OCI-LY7 (cell line): Measurements from ENCODE around the gene CCDC70. TPM values are rescaled to one million over a fixed set of nuclear protein-coding genes. Genes with fewer than 3 reads are reported as not detected.
A peak's percentile ranks its signal among the peaks of the same experiment; 100 is the strongest.
"Not testable (repeated sequence)": the region's sequence is repeated elsewhere in the genome, so short reads cannot be mapped to it uniquely, and the experiment has no call there.

ENCODE experiments used
- BruUV-seq: library from RNA; stranded (reverse); fragments of 400-500 nt; replicated peaks from 2 replicates; lab custom pipeline; 2021; lab: Mats Ljungman, UMichigan
- CTCF ChIA-PET: fragments of 300-600 bp; sonication (Branson Sonifier 250); formaldehyde crosslinking; loops from one replicate; lab custom pipeline; 2022; ENCODE audit warnings: antibody characterized with exemption; ENCODE audit not compliant: unreplicated experiment; lab: Charles Lee
- POLR2A ChIA-PET: fragments of 300-600 bp; sonication (Branson Sonifier 250); formaldehyde crosslinking; loops from one replicate; lab custom pipeline; 2022; ENCODE audit warnings: antibody characterized with exemption; lab: Charles Lee
- DNase-seq: peaks from one replicate; pipeline ENCODE4 v3.0.0-alpha.2; 2015; ENCODE audit warnings: low spot score
- H2AFZ ChIP-seq: fragments of 200-600 bp; sonication (generic), shearing (Covaris generic); 2 replicates; pipeline ENCODE4 v1.6.1; 2014; ENCODE audit warnings: mild to moderate bottlenecking, antibody characterized with exemption, low read length, moderate library complexity
- H3K27ac ChIP-seq: fragments of 200-600 bp; sonication (generic); 2 replicates; pipeline ENCODE4 v1.5.1; 2014; ENCODE audit warnings: mixed run types, low read depth, mild to moderate bottlenecking, moderate library complexity, low read length, inconsistent platforms; ENCODE audit not compliant: poor library complexity, severe bottlenecking
- H3K36me3 ChIP-seq: fragments of 200-600 bp; sonication (generic); 2 replicates; pipeline ENCODE4 v1.6.1; 2014; ENCODE audit warnings: mild to moderate bottlenecking, antibody characterized with exemption, low read length, moderate library complexity, mixed read lengths; ENCODE audit not compliant: insufficient read depth
- H3K4me1 ChIP-seq: fragments of 200-600 bp; sonication (generic); 2 replicates; pipeline ENCODE4 v1.5.1; 2014; ENCODE audit warnings: mild to moderate bottlenecking, low read length; ENCODE audit not compliant: insufficient read depth, poor library complexity, severe bottlenecking
- H3K4me2 ChIP-seq: fragments of 200-600 bp; sonication (generic); 2 replicates; pipeline ENCODE4 v1.6.1; 2014; ENCODE audit warnings: mild to moderate bottlenecking, low read length
- H3K4me3 ChIP-seq: fragments of 200-600 bp; sonication (generic); 2 replicates; pipeline ENCODE4 v1.5.1; 2014; ENCODE audit warnings: mild to moderate bottlenecking, low read depth, low read length; ENCODE audit not compliant: poor library complexity, severe bottlenecking
- H3K79me2 ChIP-seq: fragments of 200-600 bp; sonication (generic); 2 replicates; pipeline ENCODE4 v1.6.1; 2016; ENCODE audit warnings: low read depth, mild to moderate bottlenecking, low read length, moderate library complexity, mixed read lengths; ENCODE audit not compliant: insufficient read depth
- H3K9me2 ChIP-seq: fragments of 200-600 bp; sonication (generic); 2 replicates; pipeline ENCODE4 v1.6.1; 2016; ENCODE audit warnings: mild to moderate bottlenecking, low read length, mixed read lengths; ENCODE audit not compliant: insufficient read depth
- H3K9me3 ChIP-seq: fragments of 200-600 bp; sonication (generic); 2 replicates; pipeline ENCODE4 v1.6.1; 2014; ENCODE audit warnings: mild to moderate bottlenecking, mixed run types, low read length, mixed read lengths
- H4K20me1 ChIP-seq: fragments of 200-600 bp; sonication (generic); 2 replicates; pipeline ENCODE4 v1.6.1; 2014; ENCODE audit warnings: mild to moderate bottlenecking, antibody characterized with exemption, low read length, moderate library complexity, mixed read lengths; ENCODE audit not compliant: insufficient read depth
- EZH2phosphoT487 ChIP-seq: fragments of 200-600 bp; sonication (generic); IDR thresholded peaks from 2 replicates; pipeline ENCODE4 v1.6.1; 2018; ENCODE audit warnings: low read depth, borderline replicate concordance, mild to moderate bottlenecking, mixed run types, antibody characterized with exemption, low read length, moderate library complexity, mixed read lengths
- intact Hi-C: fragments of 100-400 bp; cut with micrococcal nuclease; formaldehyde crosslinking; loops from one replicate; pipeline ENCODE4 v1.10.0; 2022; ENCODE audit not compliant: unreplicated experiment
- total RNA-seq, 2 experiments: library from RNA; depleted of rRNA in 1 of 2; stranded (reverse); fragments of >200 nt in 1 of 2; shearing (Covaris generic) in 1 of 2; gene quantifications; 2 replicates each; pipeline ENCODE4 v1.2.3, GENCODE V29; 2014 to 2022
- TF ChIP-seq, protein P1 (sequence below): fragments of 200-600 bp; sonication (generic); conservative IDR thresholded peaks from 2 replicates; pipeline ENCODE4 v1.5.1; 2014; ENCODE audit warnings: mild to moderate bottlenecking, antibody characterized with exemption, low read length, moderate library complexity, mixed read lengths

The CCDC70 gene
- total RNA-seq, 2 experiments from 2014 or later: not detected

- CTCF ChIA-PET: no interaction called here
- no peaks in the 10 kb centered on the region for H4K20me1 ChIP-seq
- H3K4me2 ChIP-seq: peak overlapping the region; percentile 77
- H3K36me3 ChIP-seq: no peaks in the 10 kb centered on the region
- POLR2A ChIA-PET: interaction anchor here (0.7 to 10.6 kb wide), 4 partner anchors 8 to 404 kb away, joined by 3 to 147 read pairs (median 26); no protein-coding TSS in a partner anchor
- H3K27ac ChIP-seq: peak overlapping the region; percentile 95
- no peak for TF ChIP-seq EZH2phosphoT487
- TF ChIP-seq, protein P1, sequence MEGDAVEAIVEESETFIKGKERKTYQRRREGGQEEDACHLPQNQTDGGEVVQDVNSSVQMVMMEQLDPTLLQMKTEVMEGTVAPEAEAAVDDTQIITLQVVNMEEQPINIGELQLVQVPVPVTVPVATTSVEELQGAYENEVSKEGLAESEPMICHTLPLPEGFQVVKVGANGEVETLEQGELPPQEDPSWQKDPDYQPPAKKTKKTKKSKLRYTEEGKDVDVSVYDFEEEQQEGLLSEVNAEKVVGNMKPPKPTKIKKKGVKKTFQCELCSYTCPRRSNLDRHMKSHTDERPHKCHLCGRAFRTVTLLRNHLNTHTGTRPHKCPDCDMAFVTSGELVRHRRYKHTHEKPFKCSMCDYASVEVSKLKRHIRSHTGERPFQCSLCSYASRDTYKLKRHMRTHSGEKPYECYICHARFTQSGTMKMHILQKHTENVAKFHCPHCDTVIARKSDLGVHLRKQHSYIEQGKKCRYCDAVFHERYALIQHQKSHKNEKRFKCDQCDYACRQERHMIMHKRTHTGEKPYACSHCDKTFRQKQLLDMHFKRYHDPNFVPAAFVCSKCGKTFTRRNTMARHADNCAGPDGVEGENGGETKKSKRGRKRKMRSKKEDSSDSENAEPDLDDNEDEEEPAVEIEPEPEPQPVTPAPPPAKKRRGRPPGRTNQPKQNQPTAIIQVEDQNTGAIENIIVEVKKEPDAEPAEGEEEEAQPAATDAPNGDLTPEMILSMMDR: no peak
- no TSS peak for BruUV-seq
- no peak for DNase-seq
- H3K4me3 ChIP-seq: no peak overlapping the region
- H3K4me1 ChIP-seq: peaks cover 100% of the 10 kb centered on the region
- H3K9me2 ChIP-seq: no peaks in the 10 kb centered on the region
- no peak overlapping the region for H2AFZ ChIP-seq
- H3K79me2 ChIP-seq: no peaks in the 10 kb centered on the region
- intact Hi-C loops: loop anchor here (10.0 kb wide), 2 partner anchors 929 to 1229 kb away; no protein-coding TSS in a partner anchor
- no peaks in the 10 kb centered on the region for H3K9me3 ChIP-seq
Observed at GRCh38 chr13:51823863-51824262, 37.9 kb upstream of the CCDC70 start.

GRCh38 chr13:51824712-51825111 is 37.1 kb upstream of the CCDC70 start:
- H3K9me2 ChIP-seq, H3K36me3 ChIP-seq, H4K20me1 ChIP-seq, DNase-seq, H3K79me2 ChIP-seq, H3K9me3 ChIP-seq, BruUV-seq: not testable (repeated sequence)
- Histone ChIP-seq H3K4me1 (peaks cover 100% of the 10 kb centered on the region), H3K27ac (peak overlapping the region; percentile 95), H3K4me2 (peak overlapping the region; percentile 77), H3K4me3 (peak overlapping the region; percentile 25), H2AFZ (peak overlapping the region; percentile 61; the same call in 1 of the 2 replicates)
- CTCF ChIA-PET: interaction anchor here (1.5 kb wide), 1 partner anchor 11 kb away, joined by 5 read pairs; no protein-coding TSS in a partner anchor
- POLR2A ChIA-PET: interaction anchor here (1.0 to 10.6 kb wide), 3 partner anchors 12 to 18 kb away, joined by 3 to 147 read pairs (median 3); no protein-coding TSS in a partner anchor
- intact Hi-C loops: loop anchor here (10.0 kb wide), 2 partner anchors 930 to 1230 kb away; no protein-coding TSS in a partner anchor

- H3K36me3 ChIP-seq: no peaks in the 10 kb centered on the region
- ChIA-PET POLR2A (interaction anchor here (0.6 to 10.6 kb wide), 7 partner anchors 12 to 372 kb away, joined by 3 to 147 read pairs (median 4); partner anchors contain the start of genes ALG11 and INTS6), CTCF (interaction anchor here (0.9 to 4.9 kb wide), 3 partner anchors 10 to 24 kb away, joined by 3 to 29 read pairs (median 5); no protein-coding TSS in a partner anchor)
- H3K4me2 ChIP-seq: peak overlapping the region; percentile 77
- intact Hi-C loops: loop anchor here (10.0 kb wide), 2 partner anchors 930 to 1230 kb away; no protein-coding TSS in a partner anchor
- H3K4me3 ChIP-seq: peak overlapping the region; percentile 25
- H3K9me3 ChIP-seq: no peaks in the 10 kb centered on the region
- peak; percentile 72 for DNase-seq
- no peaks in the 10 kb centered on the region for H4K20me1 ChIP-seq
- no TSS peak for BruUV-seq
- H3K9me2 ChIP-seq: no peaks in the 10 kb centered on the region
- peak overlapping the region; percentile 61; the same call in 1 of the 2 replicates for H2AFZ ChIP-seq
- H3K4me1 ChIP-seq: peaks cover 100% of the 10 kb centered on the region
- peak overlapping the region; percentile 95 for H3K27ac ChIP-seq
- TF ChIP-seq, protein P1: no peak
- no peak for TF ChIP-seq EZH2phosphoT487
- no peaks in the 10 kb centered on the region for H3K79me2 ChIP-seq
Observed at GRCh38 chr13:51825165-51825592, 36.6 kb upstream of the CCDC70 start.
